HCT116 (cell line): ENCODE data around the gene EID2. TPM values are rescaled to one million over a fixed set of nuclear protein-coding genes. Genes with fewer than 3 reads are reported as not detected.

ENCODE experiments used
- ATAC-seq: fragments of 200-7000 bp; cut with Tn5 transposase; 2 replicates; pipeline ENCODE4 v1.9.1; 2020; ENCODE audit warnings: mild to moderate bottlenecking, moderate library complexity
- BruUV-seq: library from RNA; stranded (reverse); fragments of 400-500 nt; replicated peaks from 2 replicates; lab custom pipeline; 2021; lab: Mats Ljungman, UMichigan
- CTCF ChIA-PET: fragments of 300-600 bp; sonication (Branson Sonifier 250); formaldehyde crosslinking; loops from one replicate; lab custom pipeline; 2021; ENCODE audit warnings: antibody characterized with exemption; lab: Charles Lee
- POLR2A ChIA-PET: fragments of 300-600, 350-600 bp; sonication (Branson Sonifier 250); formaldehyde crosslinking; loops from one replicate; lab custom pipeline; 2021; ENCODE audit warnings: antibody characterized with exemption; lab: Charles Lee
- RAD21 ChIA-PET, 2 experiments: fragments of 300-600 bp; sonication (Branson Sonifier 250); formaldehyde crosslinking; loops; one replicate each; lab custom pipeline; 2023; ENCODE audit warnings: low total read pairs in 2 of 2; ENCODE audit not compliant: uncharacterized antibody in 2 of 2, unreplicated experiment in 2 of 2, low non-redundant PET in 1 of 2; lab: Charles Lee
- DNase-seq: peaks from one replicate; pipeline ENCODE4 v3.0.0-alpha.2; 2010; ENCODE audit warnings: low read depth, low spot score
- H2AFZ ChIP-seq: fragments of 200-600 bp; shearing (Covaris generic), sonication (generic); 2 replicates; pipeline ENCODE4 v1.6.1; 2017; ENCODE audit warnings: low read depth, mixed run types, mixed read lengths, antibody characterized with exemption, low read length; ENCODE audit not compliant: poor library complexity, severe bottlenecking
- H3K27ac ChIP-seq: 2 replicates; pipeline ENCODE4 v1.5.1; 2012; ENCODE audit warnings: low read depth, low read length
- H3K27me3 ChIP-seq: fragments of 200-600 bp; sonication (generic); 2 replicates; pipeline ENCODE4 v1.6.1; 2016; ENCODE audit warnings: mixed run types, low read length, mixed read lengths; ENCODE audit not compliant: insufficient read depth
- H3K36me3 ChIP-seq, 2 experiments: fragments of 200-500 bp in 1 of 2; fragments of 200-600 bp in 1 of 2; sonication (Bioruptor generic) in 1 of 2; sonication (generic) in 1 of 2; 2 replicates each; pipeline versions ENCODE4 v1.5.1 to v1.6.1; 2014 to 2016; ENCODE audit warnings: low read length in 2 of 2, inconsistent platforms in 1 of 2, mixed read lengths in 1 of 2, mixed run types in 1 of 2; ENCODE audit not compliant: insufficient read depth in 2 of 2, control insufficient read depth in 1 of 2
- H3K4me1 ChIP-seq, 2 experiments: fragments of 200-600 bp in 1 of 2; sonication (generic) in 1 of 2; 2 replicates each; pipeline versions ENCODE4 v1.5.1 to v1.6.1; 2012 to 2017; ENCODE audit warnings: low read length in 2 of 2, inconsistent platforms in 1 of 2, mild to moderate bottlenecking in 1 of 2, mixed read lengths in 1 of 2, mixed run types in 1 of 2, moderate library complexity in 1 of 2; ENCODE audit not compliant: insufficient read depth in 2 of 2, control insufficient read depth in 1 of 2
- H3K4me2 ChIP-seq: fragments of 200-600 bp; sonication (generic); 2 replicates; pipeline ENCODE4 v1.6.1; 2017; ENCODE audit warnings: mixed run types, low read length, mixed read lengths
- H3K4me3 ChIP-seq, 2 experiments: fragments of 200-600 bp in 1 of 2; sonication (generic) in 1 of 2; replicated peaks in 1 of 2; 2 replicates each; pipeline ENCODE4 v1.5.1; 2011 to 2016; ENCODE audit warnings: low read length in 2 of 2, control low read depth in 1 of 2, low read depth in 1 of 2, mild to moderate bottlenecking in 1 of 2, mixed read lengths in 1 of 2, mixed run types in 1 of 2
- H3K79me2 ChIP-seq: fragments of 200-600 bp; sonication (generic); 2 replicates; pipeline ENCODE4 v1.6.1; 2017; ENCODE audit warnings: mild to moderate bottlenecking, mixed run types, low read length, moderate library complexity, mixed read lengths; ENCODE audit not compliant: insufficient read depth
- H3K9ac ChIP-seq: fragments of 200-600 bp; sonication (generic); 2 replicates; pipeline ENCODE4 v1.6.1; 2016; ENCODE audit warnings: low read length, mixed read lengths
- H3K9me2 ChIP-seq: fragments of 200-600 bp; sonication (generic), shearing (Covaris generic); 2 replicates; pipeline ENCODE4 v1.6.1; 2017; ENCODE audit warnings: mixed run types, mild to moderate bottlenecking, moderate library complexity; ENCODE audit not compliant: insufficient read depth
- H3K9me3 ChIP-seq, 2 experiments: fragments of 200-500 bp in 1 of 2; fragments of 200-600 bp in 1 of 2; sonication (Bioruptor generic) in 1 of 2; sonication (generic) in 1 of 2; 2 replicates each; pipeline ENCODE4 v1.6.1; 2014 to 2017; ENCODE audit warnings: low read length in 2 of 2, mixed read lengths in 2 of 2, inconsistent platforms in 1 of 2, low read depth in 1 of 2, mild to moderate bottlenecking in 1 of 2, mixed run types in 1 of 2, moderate library complexity in 1 of 2; ENCODE audit not compliant: control insufficient read depth in 1 of 2, insufficient read depth in 1 of 2
- H4K20me1 ChIP-seq: fragments of 200-600 bp; sonication (generic), shearing (Covaris generic); 2 replicates; pipeline ENCODE4 v1.6.1; 2017; ENCODE audit warnings: mixed run types, mild to moderate bottlenecking, moderate library complexity; ENCODE audit not compliant: insufficient read depth
- CBX3 ChIP-seq: IDR thresholded peaks from 2 replicates; pipeline ENCODE4 v1.6.1; 2012; ENCODE audit warnings: low read depth
- CEBPB ChIP-seq: IDR thresholded peaks from 2 replicates; pipeline ENCODE4 v1.6.1; 2012; ENCODE audit warnings: low read depth
- EGR1 ChIP-seq: IDR thresholded peaks from 2 replicates; pipeline ENCODE4 v1.6.1; 2012; ENCODE audit warnings: low read depth
- ELF1 ChIP-seq: IDR thresholded peaks from 2 replicates; pipeline ENCODE4 v1.6.1; 2012; ENCODE audit warnings: low read depth, borderline replicate concordance
- FOSL1 ChIP-seq: IDR thresholded peaks from 2 replicates; pipeline ENCODE4 v1.6.1; 2012; ENCODE audit warnings: low read depth
- JUND ChIP-seq: IDR thresholded peaks from 2 replicates; pipeline ENCODE4 v1.6.1; 2012
- MAX ChIP-seq: IDR thresholded peaks from 2 replicates; pipeline ENCODE4 v1.6.1; 2012
- POLR2A ChIP-seq: IDR thresholded peaks from 2 replicates; pipeline ENCODE4 v1.7.0; 2011; ENCODE audit warnings: borderline replicate concordance; ENCODE audit not compliant: insufficient read depth, insufficient read length; ENCODE audit errors: extremely low read depth
- POLR2AphosphoS5 ChIP-seq: IDR thresholded peaks from 2 replicates; pipeline ENCODE4 v1.6.1; 2011; ENCODE audit warnings: mild to moderate bottlenecking, low read depth, low read length, moderate library complexity
- SP1 ChIP-seq: IDR thresholded peaks from 2 replicates; pipeline ENCODE4 v1.6.1; 2012; ENCODE audit warnings: low read depth
- SRF ChIP-seq: IDR thresholded peaks from 2 replicates; pipeline ENCODE4 v1.6.1; 2012; ENCODE audit warnings: low read depth
- TCF7L2 ChIP-seq: IDR thresholded peaks from 2 replicates; pipeline ENCODE4 v1.7.0; 2011; ENCODE audit warnings: borderline replicate concordance, inconsistent platforms; ENCODE audit not compliant: insufficient read depth, insufficient read length; ENCODE audit errors: extremely low read depth
- ZBTB33 ChIP-seq: IDR thresholded peaks from 2 replicates; pipeline ENCODE4 v1.6.1; 2011; ENCODE audit warnings: mild to moderate bottlenecking, low read length, moderate library complexity; ENCODE audit not compliant: insufficient replicate concordance; ENCODE audit errors: extremely low read depth
- intact Hi-C: fragments of 100-400 bp; cut with micrococcal nuclease; formaldehyde crosslinking; loops from 2 replicates; pipeline ENCODE4 v1.10.0; 2022
- total RNA-seq: library from RNA; stranded (reverse); gene quantifications from one replicate; pipeline ENCODE4 v1.2.1, GENCODE V29; 2021; ENCODE audit not compliant: unreplicated experiment
- TF ChIP-seq, protein P1 (sequence below): IDR thresholded peaks from 2 replicates; pipeline ENCODE4 v1.6.1; 2012
- TF ChIP-seq, protein P2 (sequence below), 3 experiments: fragments of 200-600 bp in 1 of 3; sonication (generic) in 1 of 3; IDR thresholded peaks in 2 of 3; conservative IDR thresholded peaks in 1 of 3; 2 replicates each; pipeline ENCODE4 v1.5.1; 2012 to 2017; ENCODE audit warnings: low read depth in 2 of 3, low read length in 2 of 3, antibody characterized with exemption in 1 of 3, borderline replicate concordance in 1 of 3, control low read depth in 1 of 3, mild to moderate bottlenecking in 1 of 3, mixed read lengths in 1 of 3, mixed run types in 1 of 3, moderate library complexity in 1 of 3; ENCODE audit not compliant: insufficient read depth in 1 of 3

EID2 gene
- total RNA-seq, 1 experiment from 2014 or later = 11.7 TPM

GRCh38 chr19:39501340-39501739 is 38.6 kb downstream of the EID2 start:
- ChIA-PET POLR2A (no interaction called here), RAD21 (no interaction called here), CTCF (no interaction called here)
- Histone ChIP-seq H3K36me3 (no peaks in the 10 kb centered on the region), H4K20me1 (no peaks in the 10 kb centered on the region), H3K4me2 (no peak overlapping the region), H3K4me1 (peaks cover 0 to 4% of the 10 kb centered on the region in 2 experiments; a peak in 1 of 4 replicates), H3K27ac (no peak overlapping the region), H3K9ac (no peak overlapping the region), H3K79me2 (no peaks in the 10 kb centered on the region), H3K9me3 (no peaks in the 10 kb centered on the region), H3K4me3 (no peak overlapping the region), H2AFZ (no peak overlapping the region), H3K9me2 (no peaks in the 10 kb centered on the region), H3K27me3 (no peaks in the 10 kb centered on the region)
- DNase-seq = no peak
- TF ChIP-seq POLR2A (no peak), CEBPB (no peak), TCF7L2 (no peak), ZBTB33 (no peak), EGR1 (no peak), ELF1 (no peak), SRF (no peak), JUND (no peak), MAX (no peak), FOSL1 (no peak), CBX3 (no peak), SP1 (no peak), POLR2AphosphoS5 (no peak)
- TF ChIP-seq, protein P1, sequence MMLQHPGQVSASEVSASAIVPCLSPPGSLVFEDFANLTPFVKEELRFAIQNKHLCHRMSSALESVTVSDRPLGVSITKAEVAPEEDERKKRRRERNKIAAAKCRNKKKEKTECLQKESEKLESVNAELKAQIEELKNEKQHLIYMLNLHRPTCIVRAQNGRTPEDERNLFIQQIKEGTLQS = no peak
- TF ChIP-seq, protein P2, sequence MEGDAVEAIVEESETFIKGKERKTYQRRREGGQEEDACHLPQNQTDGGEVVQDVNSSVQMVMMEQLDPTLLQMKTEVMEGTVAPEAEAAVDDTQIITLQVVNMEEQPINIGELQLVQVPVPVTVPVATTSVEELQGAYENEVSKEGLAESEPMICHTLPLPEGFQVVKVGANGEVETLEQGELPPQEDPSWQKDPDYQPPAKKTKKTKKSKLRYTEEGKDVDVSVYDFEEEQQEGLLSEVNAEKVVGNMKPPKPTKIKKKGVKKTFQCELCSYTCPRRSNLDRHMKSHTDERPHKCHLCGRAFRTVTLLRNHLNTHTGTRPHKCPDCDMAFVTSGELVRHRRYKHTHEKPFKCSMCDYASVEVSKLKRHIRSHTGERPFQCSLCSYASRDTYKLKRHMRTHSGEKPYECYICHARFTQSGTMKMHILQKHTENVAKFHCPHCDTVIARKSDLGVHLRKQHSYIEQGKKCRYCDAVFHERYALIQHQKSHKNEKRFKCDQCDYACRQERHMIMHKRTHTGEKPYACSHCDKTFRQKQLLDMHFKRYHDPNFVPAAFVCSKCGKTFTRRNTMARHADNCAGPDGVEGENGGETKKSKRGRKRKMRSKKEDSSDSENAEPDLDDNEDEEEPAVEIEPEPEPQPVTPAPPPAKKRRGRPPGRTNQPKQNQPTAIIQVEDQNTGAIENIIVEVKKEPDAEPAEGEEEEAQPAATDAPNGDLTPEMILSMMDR (IDR thresholded peaks at IDR 0.05 in 2 of 3, conservative IDR thresholded peaks at IDR 0.05 in 1 of 3; ENCODE audit: borderline replicate concordance in 1 of 3, insufficient read depth in 1 of 3, low read depth in 2 of 3, low read length in 2 of 3) = no peak
- intact Hi-C loops = no loop called here
- ATAC-seq = no peak
- BruUV-seq = no TSS peak
